ENCODE measurements around the gene FAM168A.
A peak's percentile ranks its signal among the peaks of the same experiment; 100 is the strongest.
"Not testable (repeated sequence)": the region's sequence is repeated elsewhere in the genome, so short reads cannot be mapped to it uniquely, and the experiment has no call there.

The FAM168A gene

GRCh38 chr11:73513707-73514106 lies 84.2 kb downstream of the FAM168A start:
- DNase-seq: no peak

- no peak for DNase-seq
Observed at GRCh38 chr11:73510877-73511276, 87.0 kb downstream of the FAM168A start.

DNA sequence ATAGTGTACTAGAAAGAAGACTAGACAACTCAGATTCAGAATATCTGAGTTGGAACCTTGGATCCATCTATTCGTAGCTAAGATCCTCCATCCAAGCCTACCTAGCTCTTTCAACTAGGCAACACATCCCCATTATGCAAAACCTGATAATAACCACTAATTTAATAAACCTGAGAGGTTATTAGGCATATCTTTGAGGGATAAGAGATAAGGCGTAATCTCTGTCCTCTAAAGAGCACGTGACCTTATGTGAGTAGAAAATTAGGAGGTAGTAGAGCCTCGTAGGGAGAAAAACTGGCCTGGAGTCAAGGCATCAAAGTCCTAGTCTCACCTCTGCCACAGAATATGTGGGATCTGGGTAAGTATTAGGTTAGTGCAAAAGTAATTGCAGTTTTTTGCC lies 87.8 kb downstream of the FAM168A start:
- DNase-seq: no peak

DNA sequence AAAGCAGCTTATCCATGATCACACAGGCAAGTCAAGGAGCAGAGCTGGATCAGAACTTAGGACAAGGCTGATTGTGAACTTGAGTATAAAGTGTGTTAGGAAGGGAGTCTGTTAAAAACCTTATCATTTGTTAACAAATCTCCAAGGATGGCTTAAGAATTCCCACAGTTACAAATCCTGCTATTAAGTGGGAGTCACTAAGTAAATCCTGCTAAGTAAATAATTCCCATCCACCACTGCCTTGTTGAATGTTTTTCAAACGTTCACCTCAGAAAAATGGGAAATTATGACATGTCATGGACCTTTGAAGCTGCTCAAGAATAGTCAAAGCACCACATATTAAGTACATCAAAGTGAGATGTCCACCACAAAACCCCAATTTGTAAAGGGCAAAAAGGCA lies 88.7 kb downstream of the FAM168A start:
- no peak for DNase-seq

GRCh38 chr11:73508243-73509176 lies 89.4 kb downstream of the FAM168A start:
- DNase-seq: no peak

DNA sequence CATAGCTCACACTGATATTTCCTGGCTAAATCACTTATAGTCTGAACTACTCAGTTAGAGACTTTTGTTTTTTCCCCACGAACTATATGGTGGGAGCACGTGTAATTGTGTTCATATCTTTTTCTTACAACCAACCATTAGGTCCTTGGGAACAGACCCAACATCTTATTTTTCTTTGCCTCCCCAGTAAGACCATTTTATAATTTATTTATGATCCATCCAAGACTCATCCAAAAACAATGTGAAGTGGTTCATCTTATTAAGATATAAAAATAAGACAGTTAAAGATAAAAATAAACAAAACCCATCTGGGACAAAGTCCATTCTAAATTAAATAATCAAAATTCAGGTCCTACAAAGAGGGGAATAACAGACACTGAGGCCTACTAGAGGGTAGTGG lies 90.8 kb downstream of the FAM168A start:
- no peak for DNase-seq

GRCh38 chr11:73506038-73506437 lies 91.9 kb downstream of the FAM168A start:
- no peak for DNase-seq

DNA sequence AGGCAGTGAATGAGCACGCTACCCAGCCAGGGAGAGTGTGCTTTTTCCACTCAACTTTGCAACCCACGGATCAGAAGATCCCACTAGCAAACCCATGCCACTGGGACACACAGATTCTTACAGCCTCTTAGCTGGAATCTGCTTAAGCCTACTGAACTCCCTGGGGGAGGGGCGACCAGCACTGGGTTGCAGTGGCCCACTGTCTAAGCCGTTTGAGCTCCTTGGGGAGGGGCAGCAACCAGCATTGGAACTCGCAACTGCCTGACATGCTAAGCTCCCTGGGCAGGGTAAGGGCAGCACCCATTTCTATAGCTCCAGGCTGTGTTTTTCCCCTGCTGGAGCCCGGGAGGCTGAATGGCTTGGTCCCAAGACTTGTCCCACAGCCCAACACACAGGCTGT lies 99.6 kb downstream of the FAM168A start:
- DNase-seq: no peak

DNA sequence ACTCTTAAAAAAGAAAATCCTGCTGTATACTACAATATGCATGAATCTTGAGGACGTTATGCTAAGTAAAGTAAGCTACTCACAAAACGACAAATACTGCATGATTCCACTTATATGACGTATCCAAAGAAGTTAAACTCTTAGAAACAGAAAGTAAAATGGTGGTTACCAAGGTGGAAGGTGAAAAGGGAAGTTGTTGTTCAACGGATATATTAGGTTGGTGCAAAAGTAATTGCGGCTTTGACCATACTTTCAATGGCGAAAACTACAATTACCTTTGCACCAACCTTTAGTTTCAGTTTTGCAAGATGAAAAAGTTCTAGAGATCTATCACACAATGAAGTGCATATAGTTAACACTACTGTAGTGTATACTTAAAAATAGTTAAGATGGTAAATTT lies 101.8 kb downstream of the FAM168A start:
- DNase-seq: no peak

GRCh38 chr11:73495731-73496130 lies 102.2 kb downstream of the FAM168A start:
- DNase-seq: no peak

DNA sequence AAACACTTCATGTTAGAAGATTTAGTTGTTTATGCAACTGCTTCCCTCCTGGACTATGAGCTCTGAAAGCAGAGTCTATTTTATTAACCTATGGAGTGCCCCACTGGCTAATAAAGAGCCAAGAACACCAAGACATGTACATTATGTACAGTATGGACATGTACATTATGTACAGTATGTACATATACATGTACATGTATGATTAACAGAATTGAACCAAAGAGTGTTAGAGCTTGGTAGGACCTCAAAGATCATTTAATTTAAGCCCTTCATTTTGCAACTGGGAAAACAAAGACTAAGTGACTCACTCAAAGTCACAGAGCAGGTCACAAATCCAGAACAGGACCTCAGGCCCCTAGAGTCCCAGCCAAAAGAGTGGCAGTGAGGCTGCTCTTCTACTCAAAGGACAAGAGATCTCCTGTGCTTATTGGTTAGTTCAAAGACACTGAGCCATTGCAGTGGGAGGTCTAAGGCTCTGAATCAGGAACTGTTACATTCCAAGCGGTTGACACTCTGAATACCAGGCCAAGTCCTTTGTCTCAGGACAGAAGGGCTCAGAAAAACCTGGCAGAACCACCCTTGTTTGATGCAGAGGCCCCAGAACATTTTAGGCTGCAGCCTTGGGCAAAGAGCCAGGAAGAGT lies 103.8 kb downstream of the FAM168A start:
- DNase-seq: no peak

DNA sequence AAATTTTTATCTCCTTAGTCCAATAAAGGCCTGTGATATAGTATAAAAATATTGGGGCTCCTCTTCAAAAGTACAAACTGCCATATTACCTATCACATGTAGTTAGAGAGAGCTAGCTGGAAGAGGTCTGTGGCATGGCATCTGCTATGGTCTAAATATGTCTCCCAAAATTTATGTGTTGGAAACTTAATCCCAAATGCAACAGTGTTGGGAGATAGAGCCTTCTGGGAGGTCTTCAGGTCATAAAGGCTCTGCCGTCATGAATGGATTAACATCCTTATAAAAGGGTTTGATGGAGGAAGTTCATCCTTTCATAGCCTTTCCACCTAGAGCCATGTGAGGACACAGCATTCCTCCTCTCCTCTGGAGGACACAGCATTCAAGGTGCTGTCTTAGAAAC lies 116.3 kb downstream of the FAM168A start:
- DNase-seq: no peak

DNA sequence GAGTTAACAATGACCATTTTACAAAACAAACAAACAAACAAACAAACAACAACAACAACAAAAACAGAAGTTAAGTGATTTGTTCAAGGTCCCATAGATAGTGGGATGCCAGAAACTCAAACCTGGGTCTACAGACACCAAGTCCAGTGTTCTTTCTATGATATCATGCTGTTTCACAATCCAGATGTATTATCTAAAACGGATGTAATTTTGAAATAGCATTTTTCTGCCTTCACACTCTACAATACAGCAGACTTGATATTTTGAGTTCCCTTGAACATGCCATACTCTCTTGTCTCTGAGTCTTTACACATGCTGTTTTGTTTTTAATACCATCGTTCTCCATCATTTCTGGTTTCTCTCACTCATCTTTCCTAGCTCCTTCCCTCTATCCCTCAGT lies 117.2 kb downstream of the FAM168A start:
- DNase-seq: no peak

DNA sequence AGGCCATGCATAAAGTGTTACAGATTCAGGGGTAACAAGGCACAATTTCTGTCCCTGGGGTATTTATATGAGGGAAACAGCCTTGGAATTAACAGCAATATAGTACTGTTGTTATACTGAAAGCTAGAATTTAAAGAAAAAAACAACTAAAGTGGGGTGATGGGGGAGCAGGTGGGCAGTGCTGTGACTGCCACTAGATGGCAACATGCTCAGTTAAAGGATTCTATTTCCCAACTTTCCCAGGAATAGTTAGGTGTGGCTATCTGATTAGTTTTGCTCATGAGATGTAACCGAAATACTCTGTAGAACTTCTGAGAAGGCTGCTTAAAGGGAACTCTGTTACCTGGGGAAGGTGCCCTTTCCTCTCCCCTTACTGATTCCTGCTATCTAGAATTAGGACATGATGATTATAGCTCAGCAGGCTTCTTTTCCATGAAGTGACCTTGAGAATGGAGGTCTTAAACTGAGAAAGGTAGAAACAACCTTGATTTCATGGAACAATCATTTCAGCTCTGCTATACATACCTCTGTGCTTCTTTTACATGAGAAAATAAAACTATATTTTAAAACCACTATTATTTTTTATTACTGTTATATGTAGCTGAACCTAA lies 119.1 kb downstream of the FAM168A start:
- peak; percentile 77 for DNase-seq

GRCh38 chr11:73477518-73477917 lies 120.4 kb downstream of the FAM168A start:
- DNase-seq: no peak

DNA sequence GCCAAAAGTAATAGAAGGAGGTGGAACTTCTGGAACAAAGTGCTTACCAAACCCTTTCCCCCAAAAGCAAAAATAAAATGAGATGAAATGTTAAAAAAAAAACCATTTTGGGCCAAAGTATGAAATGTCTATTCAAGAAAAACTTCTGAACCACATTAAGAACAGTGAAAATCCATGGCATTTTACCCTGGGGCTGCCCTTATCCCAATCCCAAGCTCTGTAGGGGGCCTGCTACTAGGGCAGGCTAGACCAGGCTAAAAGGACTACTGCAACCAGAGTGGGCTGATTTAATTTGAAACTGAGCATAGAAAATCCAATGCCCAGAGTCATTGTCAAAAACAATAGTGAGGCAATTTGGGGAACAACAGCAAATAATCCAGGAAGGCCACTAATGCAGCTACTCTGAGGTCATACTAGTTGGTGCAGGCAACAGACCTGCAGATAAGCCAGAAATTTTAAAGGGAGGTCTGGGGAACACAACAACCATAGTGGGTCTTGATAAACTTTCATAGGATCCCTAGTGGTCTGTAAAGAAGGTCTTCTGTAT lies 122.3 kb downstream of the FAM168A start:
- no peak for DNase-seq

- DNase-seq: no peak
Observed at GRCh38 chr11:73473252-73473651, 124.7 kb downstream of the FAM168A start.

DNA sequence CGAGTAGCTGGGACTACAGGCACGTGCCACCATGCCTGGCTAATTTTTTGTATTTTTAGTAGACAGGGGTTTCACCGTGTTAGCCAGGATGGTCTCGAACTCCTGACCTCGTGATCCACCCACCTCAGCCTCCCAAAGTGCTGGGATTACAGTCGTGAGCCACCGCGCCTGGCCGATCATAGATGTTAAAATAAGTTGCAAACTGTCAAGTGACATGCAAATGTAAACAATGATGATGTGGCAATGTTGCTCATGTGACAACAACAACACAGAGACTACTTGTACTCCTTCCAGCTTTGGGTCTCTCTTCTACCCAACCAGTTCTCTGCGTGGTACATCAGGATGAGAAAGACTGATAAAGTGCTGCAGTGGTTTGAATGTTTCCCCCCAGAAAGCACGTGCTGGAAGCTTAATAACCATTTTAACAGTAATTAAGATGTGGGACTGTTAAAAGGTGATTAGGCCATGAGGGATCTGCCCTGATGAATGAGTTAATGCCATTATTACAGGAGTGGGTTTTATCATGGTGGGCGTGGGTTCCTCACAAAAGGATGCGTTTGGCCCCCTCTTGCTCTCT lies 127.8 kb downstream of the FAM168A start:
- not testable (repeated sequence) for DNase-seq

- DNase-seq: no peak
Observed at GRCh38 chr11:73469401-73469800, 128.5 kb downstream of the FAM168A start.

GRCh38 chr11:73468590-73469161 lies 129.2 kb downstream of the FAM168A start:
- DNase-seq: peak; percentile 29

- DNase-seq: no peak
Observed at GRCh38 chr11:73467505-73467904, 130.4 kb downstream of the FAM168A start.

DNA sequence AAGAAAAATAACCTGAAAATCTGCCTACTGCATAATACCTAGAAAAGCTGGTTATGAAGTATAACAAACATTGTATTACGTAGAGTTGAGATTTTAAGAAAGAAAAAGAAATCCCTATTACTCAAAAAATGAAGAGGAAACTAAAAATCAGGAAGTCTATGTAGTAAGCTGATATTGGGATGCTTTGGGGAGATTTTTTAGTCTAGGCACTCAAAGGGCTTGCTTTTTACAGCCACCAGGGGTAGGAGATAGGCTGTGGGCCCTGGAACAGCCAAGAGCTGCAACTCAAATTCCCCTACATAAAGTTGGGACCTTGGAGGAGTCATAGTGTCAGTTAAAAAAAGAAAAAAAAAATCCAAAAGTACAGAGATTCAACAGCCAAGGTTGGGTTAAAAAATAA lies 131.3 kb downstream of the FAM168A start:
- no peak for DNase-seq

GRCh38 chr11:73465871-73466270 lies 132.0 kb downstream of the FAM168A start:
- no peak for DNase-seq

Data from DMS53 (cell line).